ENCODE measurements around the gene PDE6C.
A peak's percentile ranks its signal among the peaks of the same experiment; 100 is the strongest.
"Not testable (repeated sequence)": the region's sequence is repeated elsewhere in the genome, so short reads cannot be mapped to it uniquely, and the experiment has no call there.

Gene PDE6C

DNA sequence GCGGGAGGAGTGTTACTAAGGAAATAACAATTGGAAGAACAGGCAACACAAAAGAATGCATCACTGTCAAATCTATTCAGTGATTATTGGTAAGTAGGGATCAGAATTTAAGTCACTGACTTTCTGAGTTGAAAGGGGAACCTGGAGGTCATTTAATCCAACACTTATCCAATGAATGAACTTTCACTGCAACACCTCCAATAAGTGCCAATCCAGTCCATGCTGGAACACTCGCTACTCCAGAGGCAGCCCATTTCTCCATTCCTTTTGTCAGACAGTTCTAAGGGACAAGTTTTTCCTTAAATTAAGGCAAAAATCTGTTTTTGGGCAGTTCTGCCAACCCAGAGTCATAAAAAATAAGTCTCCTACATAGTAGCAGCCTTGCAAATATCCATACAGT is 60.6 kb downstream of the PDE6C start:
- Histone ChIP-seq H3K27ac (ENCODE audit: low read depth, low read length, severe bottlenecking) (no peak overlapping the region), H3K4me3 (ENCODE audit: extremely low read depth, insufficient read depth, low read length, poor library complexity, severe bottlenecking) (no peak overlapping the region), H3K9me3 (ENCODE audit: control insufficient read depth, low read length) (no peaks in the 10 kb centered on the region), H3K36me3 (ENCODE audit: control insufficient read depth, insufficient read depth, low read length) (peaks cover 40% of the 10 kb centered on the region), H3K4me1 (ENCODE audit: control insufficient read depth, insufficient read depth, low read length, poor library complexity, severe bottlenecking) (no peaks in the 10 kb centered on the region)
- WGBS, 2 experiments (ENCODE audit: insufficient coverage in 2 of 2), result 100% methylated on average over 1 of the region's 2 CpGs

DNA sequence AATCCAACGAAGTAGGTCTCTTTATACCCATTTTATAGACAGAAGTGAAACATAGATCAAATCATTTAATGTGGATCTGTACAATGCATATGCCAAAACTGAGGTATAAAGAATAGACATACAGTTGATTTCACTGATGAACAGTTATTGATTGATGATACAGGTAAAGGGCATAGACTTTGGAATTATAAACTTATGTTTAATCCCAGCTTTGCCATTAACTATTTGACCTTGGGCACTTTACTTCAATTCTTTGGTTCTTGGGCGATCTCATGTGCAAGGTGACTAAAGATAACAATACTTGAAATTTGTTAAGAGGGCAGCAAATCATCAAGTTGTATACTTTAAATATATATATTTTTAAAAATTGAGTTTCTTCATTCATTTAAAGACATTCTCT is 61.5 kb downstream of the PDE6C start:
- WGBS, 2 experiments (ENCODE audit: insufficient coverage in 2 of 2), result no CpG with 5 or more reads among the region's 2 CpGs
- no peak overlapping the region for H3K4me3 ChIP-seq (ENCODE audit: extremely low read depth, insufficient read depth, low read length, poor library complexity, severe bottlenecking)
- H3K27ac ChIP-seq (ENCODE audit: low read depth, low read length, severe bottlenecking), result no peak overlapping the region
- peaks cover 41% of the 10 kb centered on the region for H3K36me3 ChIP-seq (ENCODE audit: control insufficient read depth, insufficient read depth, low read length)
- no peaks in the 10 kb centered on the region for H3K9me3 ChIP-seq (ENCODE audit: control insufficient read depth, low read length)
- H3K4me1 ChIP-seq (ENCODE audit: control insufficient read depth, insufficient read depth, low read length, poor library complexity, severe bottlenecking), result no peaks in the 10 kb centered on the region

DNA sequence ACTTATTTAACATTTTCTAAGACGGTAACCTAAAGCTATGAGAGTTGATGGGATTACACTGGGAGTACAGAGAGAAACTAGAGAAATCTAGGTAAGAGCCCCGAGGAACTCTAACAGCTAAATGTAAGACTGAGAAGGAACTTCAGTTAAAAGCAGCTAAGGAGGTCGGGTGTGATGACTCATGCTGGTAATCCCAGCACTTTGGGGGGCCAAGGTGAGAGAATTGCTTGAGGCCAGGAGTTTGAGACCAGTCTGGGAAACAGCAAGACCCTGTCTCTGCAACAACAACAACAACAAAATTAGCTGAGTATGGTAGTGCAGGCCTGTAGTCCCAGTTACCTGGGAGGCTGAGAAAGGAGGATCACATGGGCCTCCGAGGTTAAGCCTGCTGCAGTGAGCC is 66.0 kb downstream of the PDE6C start:
- no peak overlapping the region for H3K27ac ChIP-seq (ENCODE audit: low read depth, low read length, severe bottlenecking)
- 66 to 70% methylated on average over 3 of the region's 4 CpGs for WGBS, 2 experiments (ENCODE audit: insufficient coverage in 2 of 2)
- H3K9me3 ChIP-seq (ENCODE audit: control insufficient read depth, low read length), result no peaks in the 10 kb centered on the region
- H3K36me3 ChIP-seq (ENCODE audit: control insufficient read depth, insufficient read depth, low read length), result peaks cover 43% of the 10 kb centered on the region
- H3K4me3 ChIP-seq (ENCODE audit: extremely low read depth, insufficient read depth, low read length, poor library complexity, severe bottlenecking), result no peak overlapping the region
- no peaks in the 10 kb centered on the region for H3K4me1 ChIP-seq (ENCODE audit: control insufficient read depth, insufficient read depth, low read length, poor library complexity, severe bottlenecking)

DNA sequence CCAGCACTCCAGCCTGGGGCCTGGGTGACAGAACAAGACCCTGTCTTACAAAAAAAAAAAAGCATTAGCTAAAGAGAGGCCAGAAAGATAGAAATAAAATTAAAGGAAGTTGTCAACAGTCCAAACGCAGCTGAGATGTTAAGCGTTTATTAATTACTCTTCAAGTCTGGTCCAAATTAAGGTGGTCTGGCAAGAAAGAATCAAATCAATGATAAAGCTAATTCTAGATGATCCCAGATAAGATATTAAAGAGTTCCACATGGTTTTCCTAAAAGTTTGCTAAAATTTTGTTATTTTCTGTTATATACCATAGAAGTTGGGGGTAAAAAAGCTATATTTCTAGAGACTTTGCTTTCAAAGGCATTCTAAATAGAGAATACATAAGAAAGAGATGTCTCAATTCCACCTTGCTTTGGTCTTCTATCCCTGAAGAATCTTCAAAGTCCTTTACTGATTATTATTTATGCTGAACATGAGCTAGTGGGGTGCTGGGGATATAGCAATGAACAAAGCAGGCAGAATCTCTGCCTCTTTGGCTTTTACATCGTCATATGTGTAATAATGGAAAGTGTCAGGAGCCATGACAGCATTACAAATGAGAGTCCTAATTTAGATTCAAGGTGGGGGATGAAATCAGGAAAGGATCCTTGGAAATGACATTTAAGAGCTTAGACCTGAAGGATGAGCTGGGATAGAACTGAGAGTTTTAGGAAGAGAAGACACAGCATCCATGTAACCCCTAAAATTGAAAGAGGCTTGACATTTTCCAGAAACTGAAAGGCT is 66.7 kb downstream of the PDE6C start:
- Histone ChIP-seq H3K4me3 (ENCODE audit: extremely low read depth, insufficient read depth, low read length, poor library complexity, severe bottlenecking) (no peak overlapping the region), H3K36me3 (ENCODE audit: control insufficient read depth, insufficient read depth, low read length) (peaks cover 43% of the 10 kb centered on the region), H3K9me3 (ENCODE audit: control insufficient read depth, low read length) (no peaks in the 10 kb centered on the region), H3K27ac (ENCODE audit: low read depth, low read length, severe bottlenecking) (no peak overlapping the region), H3K4me1 (ENCODE audit: control insufficient read depth, insufficient read depth, low read length, poor library complexity, severe bottlenecking) (no peaks in the 10 kb centered on the region)
- 88 to 95% methylated on average over 2 to 3 of the region's 3 CpGs for WGBS, 2 experiments (ENCODE audit: insufficient coverage in 2 of 2)

DNA sequence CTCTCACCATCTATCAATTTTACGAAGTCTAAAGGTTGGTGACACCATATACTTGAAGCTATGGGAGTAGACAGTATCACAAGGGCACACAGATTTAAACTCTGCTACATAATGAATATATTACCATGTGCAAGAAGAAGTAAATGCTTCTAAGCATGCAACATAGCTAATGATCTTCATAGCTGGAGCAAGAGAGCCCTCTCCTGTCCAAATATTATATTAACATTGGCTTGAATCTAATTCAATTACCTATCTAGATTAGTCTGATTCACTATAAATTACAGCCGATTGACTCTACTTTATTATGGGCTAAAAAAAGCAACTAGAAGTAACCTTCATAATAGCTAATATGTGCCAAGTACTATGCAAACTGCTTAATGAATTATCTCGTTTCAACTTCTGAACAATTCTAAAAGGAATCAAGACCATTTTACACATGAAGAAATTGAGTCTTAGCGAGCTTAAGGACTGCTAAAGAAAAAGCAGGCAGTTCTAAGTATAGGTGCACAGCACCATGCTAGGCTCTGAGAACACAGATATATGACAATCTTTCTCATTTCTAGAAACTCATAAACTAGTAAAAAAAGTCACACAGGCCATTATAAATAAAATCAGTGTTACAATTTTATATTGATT is 68.2 kb downstream of the PDE6C start:
- Histone ChIP-seq H3K4me1 (ENCODE audit: control insufficient read depth, insufficient read depth, low read length, poor library complexity, severe bottlenecking) (no peaks in the 10 kb centered on the region), H3K27ac (ENCODE audit: low read depth, low read length, severe bottlenecking) (no peak overlapping the region), H3K36me3 (ENCODE audit: control insufficient read depth, insufficient read depth, low read length) (peaks cover 35% of the 10 kb centered on the region), H3K9me3 (ENCODE audit: control insufficient read depth, low read length) (no peaks in the 10 kb centered on the region), H3K4me3 (ENCODE audit: extremely low read depth, insufficient read depth, low read length, poor library complexity, severe bottlenecking) (no peak overlapping the region)
- 88% methylated on average over 2 of the region's 4 CpGs; no CpG with 5 or more reads in 1 of the 2 experiments for WGBS, 2 experiments (ENCODE audit: insufficient coverage in 2 of 2)

DNA sequence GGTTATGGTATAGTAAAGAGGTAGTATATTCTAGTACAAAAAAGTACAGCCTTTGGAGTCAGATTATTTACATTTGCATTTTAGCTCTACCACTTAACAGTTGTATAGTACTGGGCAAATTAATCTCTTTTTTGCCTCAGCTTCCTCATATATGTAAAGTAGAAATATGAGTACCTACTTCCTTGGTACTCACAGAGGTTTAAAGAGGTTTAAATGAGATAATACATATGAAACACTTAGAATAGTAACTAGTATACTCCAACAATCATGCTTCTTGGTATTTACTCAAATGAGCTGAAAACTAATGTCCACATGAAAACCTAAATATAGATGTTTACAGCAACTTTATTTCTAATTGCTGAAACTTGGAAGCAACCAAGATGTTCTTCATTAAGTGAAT is 75.4 kb downstream of the PDE6C start:
- Histone ChIP-seq H3K4me1 (ENCODE audit: control insufficient read depth, insufficient read depth, low read length, poor library complexity, severe bottlenecking) (no peaks in the 10 kb centered on the region), H3K27ac (ENCODE audit: low read depth, low read length, severe bottlenecking) (no peak overlapping the region), H3K9me3 (ENCODE audit: control insufficient read depth, low read length) (no peaks in the 10 kb centered on the region), H3K4me3 (ENCODE audit: extremely low read depth, insufficient read depth, low read length, poor library complexity, severe bottlenecking) (no peak overlapping the region), H3K36me3 (ENCODE audit: control insufficient read depth, insufficient read depth, low read length) (peaks cover 14% of the 10 kb centered on the region)

DNA sequence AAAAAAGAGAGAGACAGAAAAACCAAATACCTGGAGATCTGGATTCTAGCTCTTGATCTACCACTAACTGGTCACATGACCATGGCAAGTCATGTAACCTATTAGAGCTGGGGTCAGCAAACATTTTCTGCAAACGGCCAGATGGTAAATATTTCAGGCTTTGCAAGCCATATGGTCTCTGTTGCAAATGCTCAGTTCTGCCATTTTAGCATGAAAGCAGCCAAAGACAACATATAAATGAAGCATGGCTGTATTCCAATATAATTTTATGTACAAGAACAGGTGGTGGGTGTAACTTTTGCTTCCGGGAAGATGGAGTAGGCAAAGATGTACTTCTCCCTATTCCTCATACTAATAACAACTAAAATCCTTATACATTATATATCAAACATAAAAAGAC is 83.4 kb downstream of the PDE6C start:
- no peaks in the 10 kb centered on the region for H3K4me1 ChIP-seq (ENCODE audit: control insufficient read depth, insufficient read depth, low read length, poor library complexity, severe bottlenecking)
- no peaks in the 10 kb centered on the region for H3K9me3 ChIP-seq (ENCODE audit: control insufficient read depth, low read length)
- no peak overlapping the region for H3K27ac ChIP-seq (ENCODE audit: low read depth, low read length, severe bottlenecking)
- H3K36me3 ChIP-seq (ENCODE audit: control insufficient read depth, insufficient read depth, low read length), result peaks cover 45% of the 10 kb centered on the region
- 67 to 100% methylated on average over 1 of the region's 2 CpGs for WGBS, 2 experiments (ENCODE audit: insufficient coverage in 2 of 2)
- no peak overlapping the region for H3K4me3 ChIP-seq (ENCODE audit: extremely low read depth, insufficient read depth, low read length, poor library complexity, severe bottlenecking)

DNA sequence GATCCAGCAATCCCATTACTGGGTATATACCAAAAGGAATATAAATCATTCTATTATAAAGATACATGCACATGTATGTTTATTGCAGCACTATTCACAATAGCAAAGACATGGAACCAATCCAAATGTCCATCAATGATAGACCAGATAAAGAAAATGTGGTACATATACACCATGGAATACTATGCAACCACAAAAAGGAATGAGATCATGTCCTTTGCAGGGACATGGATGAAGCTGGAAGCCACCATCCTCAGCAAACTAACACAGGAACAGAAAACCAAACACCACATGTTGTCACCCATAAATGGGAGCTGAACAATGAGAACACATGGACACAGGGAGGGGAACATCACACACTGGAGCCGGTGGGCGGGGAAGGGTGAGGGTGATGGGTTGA is 84.2 kb downstream of the PDE6C start:
- peaks cover 37% of the 10 kb centered on the region for H3K36me3 ChIP-seq (ENCODE audit: control insufficient read depth, insufficient read depth, low read length)
- not testable (repeated sequence) for H3K4me3 ChIP-seq (ENCODE audit: extremely low read depth, insufficient read depth, low read length, poor library complexity, severe bottlenecking); H3K9me3 ChIP-seq (ENCODE audit: control insufficient read depth, low read length); H3K27ac ChIP-seq (ENCODE audit: low read depth, low read length, severe bottlenecking); H3K4me1 ChIP-seq (ENCODE audit: control insufficient read depth, insufficient read depth, low read length, poor library complexity, severe bottlenecking)
- WGBS, 2 experiments (ENCODE audit: insufficient coverage in 2 of 2), result no CpG with 5 or more reads among the region's 2 CpGs

DNA sequence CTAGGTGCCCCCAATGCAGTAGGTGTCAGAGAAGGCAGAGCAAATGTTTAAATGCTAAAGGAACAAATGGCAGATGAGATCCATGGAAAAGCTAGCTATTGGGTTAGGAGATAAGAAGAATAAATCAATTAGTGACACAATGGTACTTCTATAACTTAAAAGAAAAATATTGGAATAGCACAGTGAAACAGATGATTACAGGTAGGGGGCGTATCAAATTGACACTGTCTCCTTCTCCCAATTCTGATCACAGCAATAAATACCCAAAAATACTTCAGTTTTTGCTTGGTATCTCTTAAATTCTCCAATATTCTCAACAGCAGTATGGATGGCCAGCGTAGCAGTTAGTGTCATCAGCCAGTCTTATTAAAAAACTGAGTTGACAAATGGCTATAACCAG is 84.9 kb downstream of the PDE6C start:
- Histone ChIP-seq H3K9me3 (ENCODE audit: control insufficient read depth, low read length) (no peaks in the 10 kb centered on the region), H3K27ac (ENCODE audit: low read depth, low read length, severe bottlenecking) (no peak overlapping the region), H3K36me3 (ENCODE audit: control insufficient read depth, insufficient read depth, low read length) (peaks cover 33% of the 10 kb centered on the region), H3K4me3 (ENCODE audit: extremely low read depth, insufficient read depth, low read length, poor library complexity, severe bottlenecking) (no peak overlapping the region), H3K4me1 (ENCODE audit: control insufficient read depth, insufficient read depth, low read length, poor library complexity, severe bottlenecking) (no peaks in the 10 kb centered on the region)
- WGBS, 2 experiments (ENCODE audit: insufficient coverage in 2 of 2), result 94 to 100% methylated on average over 1 to 2 of the region's 2 CpGs

DNA sequence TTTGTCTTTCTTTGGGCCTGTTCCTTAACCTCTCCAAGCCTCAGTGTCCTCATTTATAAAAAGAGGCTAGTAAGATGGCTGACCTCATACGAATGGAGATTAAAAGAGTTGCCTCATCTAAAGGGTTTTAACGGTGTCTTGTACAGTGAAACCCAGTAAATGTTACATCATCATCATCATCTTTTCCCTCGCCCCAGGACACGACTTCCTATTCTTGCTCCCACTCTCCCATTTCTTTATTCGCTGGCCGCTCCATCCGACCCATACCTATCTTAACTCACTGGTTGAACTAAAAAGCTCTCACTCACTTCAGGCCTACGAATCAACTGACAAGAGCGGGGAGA is 89.5 kb downstream of the PDE6C start:
- Histone ChIP-seq H3K36me3 (ENCODE audit: control insufficient read depth, insufficient read depth, low read length) (peaks cover 20% of the 10 kb centered on the region), H3K27ac (ENCODE audit: low read depth, low read length, severe bottlenecking) (peak overlapping the region; percentile 79), H3K9me3 (ENCODE audit: control insufficient read depth, low read length) (no peaks in the 10 kb centered on the region), H3K4me1 (ENCODE audit: control insufficient read depth, insufficient read depth, low read length, poor library complexity, severe bottlenecking) (peaks cover 4% of the 10 kb centered on the region), H3K4me3 (ENCODE audit: extremely low read depth, insufficient read depth, low read length, poor library complexity, severe bottlenecking) (peak overlapping the region; percentile 74)
- 6 to 13% methylated on average over 6 of the region's 9 CpGs for whole genome bisulfite sequencing, 2 experiments (ENCODE audit: insufficient coverage in 2 of 2)

DNA sequence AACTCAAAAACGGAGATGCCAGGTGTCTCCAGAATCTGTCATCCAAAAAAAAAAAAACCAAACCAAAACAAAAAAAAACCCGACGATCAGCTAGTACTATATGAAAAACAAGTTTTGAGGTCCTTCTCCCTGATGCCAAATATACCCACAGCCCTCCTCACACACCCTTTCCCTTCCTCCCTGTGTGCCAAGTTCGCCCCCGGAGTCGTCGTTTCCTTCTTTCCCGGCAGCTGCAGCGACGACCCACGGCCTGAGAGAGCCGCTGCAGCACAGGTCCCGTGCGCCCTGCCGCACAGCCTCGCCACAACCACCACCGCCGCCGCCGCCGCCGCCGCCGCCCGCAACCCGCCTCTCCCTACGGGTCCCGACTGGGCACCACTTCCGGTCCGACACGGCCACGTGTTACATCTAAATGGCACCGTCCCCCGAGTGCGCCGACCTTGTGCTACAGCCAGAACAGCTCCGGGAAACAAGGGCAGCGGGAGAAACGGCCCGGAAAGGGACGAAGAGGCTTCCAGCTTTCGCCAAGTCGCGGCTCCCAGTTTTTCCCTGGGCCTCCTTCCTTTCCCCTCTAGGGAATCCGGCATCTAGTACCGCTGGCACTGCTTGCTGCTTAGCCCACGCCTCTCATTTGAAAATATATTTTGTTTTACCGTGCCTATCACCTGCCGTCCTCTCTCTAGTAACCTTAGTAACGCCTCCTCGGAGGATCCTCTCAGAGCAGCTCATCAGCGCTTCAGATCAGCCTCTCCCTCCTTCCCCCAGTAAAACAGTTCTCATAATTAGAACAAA is 90.1 kb downstream of the PDE6C start, which contains the start of gene FRA10AC1:
Gene FRA10AC1 (minus strand): TSS at position 383 of the 792 bp plus-strand sequence. CDS start 2,486 bp downstream, outside the sequence.
- Histone ChIP-seq H3K4me1 (ENCODE audit: control insufficient read depth, insufficient read depth, low read length, poor library complexity, severe bottlenecking) (peaks cover 4% of the 10 kb centered on the region), H3K36me3 (ENCODE audit: control insufficient read depth, insufficient read depth, low read length) (peaks cover 16% of the 10 kb centered on the region), H3K4me3 (ENCODE audit: extremely low read depth, insufficient read depth, low read length, poor library complexity, severe bottlenecking) (peak within 1 kb of the TSS; percentile 74), H3K9me3 (ENCODE audit: control insufficient read depth, low read length) (no peaks in the 10 kb centered on the region), H3K27ac (ENCODE audit: low read depth, low read length, severe bottlenecking) (peak within 1 kb of the TSS; percentile 89)
- WGBS, 2 experiments (ENCODE audit: insufficient coverage in 2 of 2), result 1% methylated on average over 35 to 52 of the region's 52 CpGs
